Stomach (tissue), 9 donors: ENCODE results near the gene SOX6. TPM values are rescaled to one million over a fixed set of nuclear protein-coding genes. Genes with fewer than 3 reads are reported as not detected.
A peak's percentile ranks its signal among the peaks of the same experiment; 100 is the strongest.

Experiments
- DNase-seq, 2 donors: peaks; one replicate each; pipeline versions ENCODE4 v3.0.0 to v3.0.0-alpha.2; 2013 to 2019
- H3K27ac ChIP-seq, 5 donors: fragments of 200-600 bp in 4 of 5; sonication (generic) in 4 of 5; one replicate each; pipeline ENCODE4 v1.5.1; 2013 to 2019; ENCODE audit warnings: mild to moderate bottlenecking in 1 of 5, moderate library complexity in 1 of 5
- H3K27me3 ChIP-seq, 3 donors: fragments of 200-600 bp; sonication (generic); one replicate each; pipeline ENCODE4 v1.5.1; 2017 to 2019; ENCODE audit warnings: mixed run types in 1 of 3
- H3K36me3 ChIP-seq, 4 donors: fragments of 200-600 bp; sonication (generic); 1 replicate in 3 of 4; 2 replicates in 1 of 4; pipeline ENCODE4 v1.5.1; 2016 to 2019
- H3K4me1 ChIP-seq, 4 donors: fragments of 200-600 bp; sonication (generic); one replicate each; pipeline ENCODE4 v1.5.1; 2016 to 2019
- H3K4me3 ChIP-seq, 4 donors: fragments of 200-600 bp; sonication (generic) in 3 of 4; one replicate each; pipeline ENCODE4 v1.5.1; 2016 to 2019; ENCODE audit warnings: mild to moderate bottlenecking in 1 of 4
- H3K9me3 ChIP-seq, 4 donors: fragments of 200-600 bp; sonication (generic); one replicate each; pipeline ENCODE4 v1.5.1; 2016 to 2019
- EP300 ChIP-seq: sonication (generic); formaldehyde crosslinking; IDR thresholded peaks from one replicate; pipeline ENCODE4 v1.6.1; 2017; ENCODE audit warnings: antibody characterized with exemption
- POLR2A ChIP-seq, 4 donors: fragments of 450-650 bp; IDR thresholded peaks; one replicate each; pipeline ENCODE4 v1.6.1; 2016; ENCODE audit warnings: antibody characterized with exemption in 4 of 4, control low read depth in 2 of 4, mild to moderate bottlenecking in 1 of 4, moderate library complexity in 1 of 4
- POLR2AphosphoS5 ChIP-seq, 3 donors: sonication (generic); formaldehyde crosslinking; IDR thresholded peaks; one replicate each; pipeline ENCODE4 v1.6.1; 2016; ENCODE audit warnings: antibody characterized with exemption in 3 of 3
- WGBS, 5 donors: extraction: QIAGEN DNeasy Blood & Tissue Kit in 3 of 5; methylation state at CpG; one replicate each; pipeline versions ENCODE4 v1.1.5 to v1.1.7; 2013 to 2018; 5-methylcytosine and 5-hydroxymethylcytosine counted together
- intact Hi-C: fragments of 100-400 bp; cut with DNase I; formaldehyde crosslinking; loops from one replicate; pipeline ENCODE4 v1.15.1; 2023; ENCODE audit warnings: low total_unique reads
- polyA plus RNA-seq, 3 donors: library from polyadenylated mRNA; stranded (reverse); fragments of 200-250 nt; gene quantifications; one replicate each; pipeline ENCODE4 v1.2.3, GENCODE V29; 2013
- total RNA-seq, 5 donors: library from RNA; depleted of rRNA; stranded (reverse); fragments of >200 nt; gene quantifications; one replicate each; pipeline versions ENCODE4 v1.1.0 to v1.2.3, GENCODE V29; 2014 to 2016
- TF ChIP-seq, protein P1 (sequence below), 7 experiments: fragments of 450-650 bp in 4 of 7; fragments of 200-600 bp in 3 of 7; sonication (generic) in 3 of 7; IDR thresholded peaks; one replicate each; pipeline ENCODE4 v1.5.1; 2016 to 2019; ENCODE audit warnings: antibody characterized with exemption in 7 of 7, control low read depth in 2 of 7, mild to moderate bottlenecking in 1 of 7
- donor health status: healthy with polysubstance abuse.
- donor health status: Bipolar disorder and iron deficiency.
- donor health status: healthy.

Gene SOX6
- total and polyA plus RNA-seq, 8 donors = 1.2 to 13.6 (median 4.5) TPM

DNA sequence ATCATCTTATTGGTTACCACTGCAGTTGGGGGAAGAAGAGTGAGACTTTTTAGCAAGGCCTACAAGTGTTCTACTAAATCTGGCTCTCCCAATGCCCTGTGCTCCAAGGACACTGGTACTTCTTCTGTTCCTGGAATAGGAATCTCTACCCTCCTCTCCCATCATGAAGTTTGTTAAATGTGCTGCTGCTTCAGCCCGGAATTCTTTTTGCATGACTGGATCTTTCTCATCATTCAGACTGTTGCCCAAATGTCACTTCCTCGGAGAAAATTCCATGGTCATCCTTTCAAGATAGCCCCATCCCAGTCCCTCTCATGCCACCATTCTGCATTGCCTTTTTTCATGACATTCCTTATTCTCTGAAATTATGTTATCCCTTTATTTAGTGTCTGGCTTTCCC lies 400.8 kb downstream of the SOX6 start:
- Histone ChIP-seq H3K4me1 (no peaks in the 10 kb centered on the region), H3K4me3 (no peak overlapping the region), H3K36me3 (no peaks in the 10 kb centered on the region), H3K27me3 (no peaks in the 10 kb centered on the region), H3K27ac (no peak overlapping the region), H3K9me3 (no peaks in the 10 kb centered on the region)
- no peak for DNase-seq
- WGBS, 5 donors = 48 to 88% (median 69%) methylated on average over 2 of the region's 2 CpGs
- intact Hi-C loops = no loop called here
- TF ChIP-seq EP300 (no peak), POLR2A (IDR thresholded peaks at IDR 0.05) (no peak), POLR2AphosphoS5 (IDR thresholded peaks at IDR 0.05) (no peak)
- TF ChIP-seq, protein P1, sequence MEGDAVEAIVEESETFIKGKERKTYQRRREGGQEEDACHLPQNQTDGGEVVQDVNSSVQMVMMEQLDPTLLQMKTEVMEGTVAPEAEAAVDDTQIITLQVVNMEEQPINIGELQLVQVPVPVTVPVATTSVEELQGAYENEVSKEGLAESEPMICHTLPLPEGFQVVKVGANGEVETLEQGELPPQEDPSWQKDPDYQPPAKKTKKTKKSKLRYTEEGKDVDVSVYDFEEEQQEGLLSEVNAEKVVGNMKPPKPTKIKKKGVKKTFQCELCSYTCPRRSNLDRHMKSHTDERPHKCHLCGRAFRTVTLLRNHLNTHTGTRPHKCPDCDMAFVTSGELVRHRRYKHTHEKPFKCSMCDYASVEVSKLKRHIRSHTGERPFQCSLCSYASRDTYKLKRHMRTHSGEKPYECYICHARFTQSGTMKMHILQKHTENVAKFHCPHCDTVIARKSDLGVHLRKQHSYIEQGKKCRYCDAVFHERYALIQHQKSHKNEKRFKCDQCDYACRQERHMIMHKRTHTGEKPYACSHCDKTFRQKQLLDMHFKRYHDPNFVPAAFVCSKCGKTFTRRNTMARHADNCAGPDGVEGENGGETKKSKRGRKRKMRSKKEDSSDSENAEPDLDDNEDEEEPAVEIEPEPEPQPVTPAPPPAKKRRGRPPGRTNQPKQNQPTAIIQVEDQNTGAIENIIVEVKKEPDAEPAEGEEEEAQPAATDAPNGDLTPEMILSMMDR (IDR thresholded peaks at IDR 0.05) = no peak

DNA sequence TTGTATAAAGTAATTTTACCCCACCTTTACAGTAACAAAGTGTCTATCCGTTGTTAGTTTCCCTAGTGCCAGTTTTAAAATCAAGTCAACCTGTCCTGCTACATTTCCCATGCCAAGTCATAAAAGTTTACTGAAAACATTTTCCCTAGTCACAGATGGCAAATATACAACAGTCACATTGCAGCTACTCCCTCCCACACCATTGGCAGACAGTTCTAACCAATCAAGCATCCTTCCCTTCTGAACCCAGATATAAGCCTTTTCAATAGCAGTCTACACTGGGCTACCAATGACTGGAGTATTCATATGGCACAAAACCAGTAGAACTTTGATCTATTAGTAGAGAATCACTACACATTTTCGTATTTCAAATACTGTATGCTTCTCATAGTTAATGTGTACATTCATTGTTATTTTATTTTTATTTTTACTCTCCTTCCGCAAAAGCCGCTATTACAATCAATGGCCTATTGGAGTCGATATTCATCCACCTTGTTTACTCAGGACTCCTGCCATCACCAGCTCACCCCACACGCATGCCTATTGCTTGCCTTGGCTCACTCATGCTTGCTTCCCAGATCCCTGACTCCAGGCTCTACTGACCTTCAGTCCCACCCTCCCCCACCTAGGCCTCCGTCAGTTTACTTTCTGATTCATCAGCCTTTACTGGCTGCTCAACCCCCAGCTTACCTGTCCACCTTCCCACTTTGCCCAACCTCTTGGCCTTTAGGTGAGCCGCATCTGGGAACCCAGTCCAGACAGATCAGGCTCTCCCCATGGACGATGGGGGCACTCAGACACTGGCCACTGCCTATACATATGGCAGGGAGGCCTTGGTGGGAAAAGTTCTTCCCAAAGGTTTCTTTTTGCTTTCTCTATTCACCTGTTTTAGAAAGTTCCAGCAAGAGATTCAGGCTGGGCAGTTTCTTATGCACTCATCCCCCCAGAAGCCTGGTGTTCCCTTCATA lies 408.4 kb downstream of the SOX6 start:
- Histone ChIP-seq H3K4me3 (no peak overlapping the region), H3K27ac (no peak overlapping the region), H3K4me1 (no peaks in the 10 kb centered on the region), H3K36me3 (no peaks in the 10 kb centered on the region), H3K9me3 (peaks cover 0 to 9% (median 2%) of the 10 kb centered on the region in 4 donors), H3K27me3 (no peaks in the 10 kb centered on the region)
- no peak for TF ChIP-seq EP300
- 86 to 93% (median 90%) methylated on average over 9 of the region's 9 CpGs for WGBS, 5 donors
- intact Hi-C loops = no loop called here
- no peak for DNase-seq

DNA sequence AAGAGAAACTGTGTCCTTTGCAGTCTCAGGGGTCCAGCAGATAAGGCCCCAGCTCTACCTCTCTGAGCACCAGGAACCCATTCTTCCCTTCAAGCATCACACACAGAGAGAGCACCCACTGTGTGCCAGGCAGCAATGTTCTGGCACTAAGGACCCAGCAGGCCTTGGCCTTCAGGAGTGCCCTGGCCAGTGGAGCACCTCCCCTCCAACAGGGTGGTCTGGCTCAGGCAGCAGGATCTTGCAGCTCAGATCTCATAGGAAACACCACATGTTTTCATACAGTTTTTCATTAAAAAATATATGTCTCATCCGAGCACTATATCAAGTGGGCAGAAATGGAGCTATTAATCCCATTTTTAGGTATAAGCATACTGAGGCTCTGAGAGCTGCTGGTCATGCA lies 410.6 kb downstream of the SOX6 start:
- intact Hi-C loops = no loop called here
- WGBS, 5 donors = 84 to 100% (median 93%) methylated on average over 1 of the region's 1 CpG
- Histone ChIP-seq H3K27me3 (no peaks in the 10 kb centered on the region), H3K27ac (no peak overlapping the region), H3K36me3 (no peaks in the 10 kb centered on the region), H3K4me1 (no peaks in the 10 kb centered on the region), H3K4me3 (no peak overlapping the region), H3K9me3 (peaks cover 0 to 9% (median 2%) of the 10 kb centered on the region in 4 donors)
- TF ChIP-seq POLR2AphosphoS5 (IDR thresholded peaks at IDR 0.05) = no peak
- TF ChIP-seq EP300 = no peak
- TF ChIP-seq, protein P1 (IDR thresholded peaks at IDR 0.05) = no peak
- no peak for TF ChIP-seq POLR2A (IDR thresholded peaks at IDR 0.05)
- no peak for DNase-seq

DNA sequence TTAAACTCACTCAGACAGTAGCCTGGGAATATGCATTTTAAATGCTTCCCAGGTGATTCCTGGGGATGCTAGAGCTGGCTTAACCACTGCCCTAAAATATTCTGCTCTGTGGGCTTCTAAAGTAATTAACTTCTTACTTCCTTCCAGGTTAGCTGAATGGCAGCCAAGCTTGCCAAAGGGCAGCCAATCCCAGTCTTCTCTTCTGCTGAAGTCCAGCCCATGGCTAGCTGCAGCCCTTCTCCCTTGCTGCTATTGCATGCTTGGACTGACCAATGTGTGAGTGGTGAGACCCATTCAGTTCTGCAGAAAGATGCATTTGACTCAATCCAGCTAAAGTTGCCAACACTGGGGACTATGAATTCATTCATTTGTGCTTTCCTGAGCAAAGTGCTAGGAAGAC lies 411.9 kb downstream of the SOX6 start:
- H3K9me3 ChIP-seq = peaks cover 0 to 9% (median 2%) of the 10 kb centered on the region in 4 donors
- TF ChIP-seq EP300 (no peak), POLR2A (IDR thresholded peaks at IDR 0.05) (no peak), POLR2AphosphoS5 (IDR thresholded peaks at IDR 0.05) (no peak)
- TF ChIP-seq, protein P1 (IDR thresholded peaks at IDR 0.05) = no peak
- H3K4me1 ChIP-seq = no peaks in the 10 kb centered on the region
- no peaks in the 10 kb centered on the region for H3K27me3 ChIP-seq
- H3K27ac ChIP-seq = no peak overlapping the region
- H3K36me3 ChIP-seq = no peaks in the 10 kb centered on the region
- DNase-seq = peak in 1 of 2 donors; percentile 35
- intact Hi-C loops = no loop called here
- H3K4me3 ChIP-seq = no peak overlapping the region
